Measurements from ENCODE around the gene GIGYF2. TPM values are rescaled to one million over a fixed set of nuclear protein-coding genes. Genes with fewer than 3 reads are reported as not detected.

The GIGYF2 gene
- total and polyA plus RNA-seq, 4 donors: 10.6 to 50.5 (median 26.7) TPM

DNA sequence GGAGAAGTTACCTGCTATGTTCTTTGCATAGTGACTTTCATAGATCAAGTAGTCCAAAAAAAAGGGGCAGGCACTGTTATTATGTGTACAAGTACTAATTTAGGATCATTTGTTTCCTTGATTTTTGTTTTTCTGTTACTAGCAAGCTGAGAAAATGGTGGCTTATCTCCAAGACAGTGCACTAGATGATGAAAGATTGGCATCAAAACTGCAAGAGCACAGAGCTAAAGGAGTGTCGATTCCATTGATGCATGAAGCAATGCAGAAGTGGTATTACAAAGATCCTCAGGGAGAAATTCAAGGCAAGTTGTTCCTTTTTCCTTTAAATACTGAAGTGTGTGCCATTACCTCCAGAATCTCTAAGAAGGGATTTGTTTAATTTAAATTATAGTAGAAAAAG lies 98.8 kb downstream of the GIGYF2 start:
- 93% methylated on average over 1 of the region's 1 CpG for WGBS
- no peaks in the 10 kb centered on the region for H3K9me3 ChIP-seq (ENCODE audit: control insufficient read depth in 4 of 4, low read length in 3 of 4)
- H3K36me3 ChIP-seq (ENCODE audit: control insufficient read depth in 4 of 4, insufficient read depth in 3 of 4, low read depth in 1 of 4, low read length in 3 of 4): peaks cover 2 to 60% (median 38%) of the 10 kb centered on the region in 4 donors

GRCh38 chr2:232798187-232798586 lies 101.1 kb downstream of the GIGYF2 start:
- Histone ChIP-seq H3K27ac (ENCODE audit: low read depth in 1 of 2, low read length in 2 of 2) (no peak overlapping the region), H3K36me3 (ENCODE audit: control insufficient read depth in 4 of 4, insufficient read depth in 3 of 4, low read depth in 1 of 4, low read length in 3 of 4) (peaks cover 7 to 37% (median 22%) of the 10 kb centered on the region in 4 donors), H3K4me1 (ENCODE audit: control insufficient read depth in 4 of 4, insufficient read depth in 4 of 4, low read length in 3 of 4) (peaks cover 0 to 1% (median 0%) of the 10 kb centered on the region in 4 donors), H3K4me3 (ENCODE audit: low read depth in 1 of 3, low read length in 3 of 3) (no peak overlapping the region), H3K9me3 (ENCODE audit: control insufficient read depth in 4 of 4, low read length in 3 of 4) (no peaks in the 10 kb centered on the region), H3K27me3 (ENCODE audit: control insufficient read depth in 4 of 4, insufficient read depth in 4 of 4, low read length in 3 of 4) (no peaks in the 10 kb centered on the region), H3K9ac (ENCODE audit: low read depth in 1 of 2, low read length in 2 of 2) (no peak overlapping the region)
- DNase-seq (ENCODE audit: low spot score): no peak
- TF ChIP-seq, protein P1, sequence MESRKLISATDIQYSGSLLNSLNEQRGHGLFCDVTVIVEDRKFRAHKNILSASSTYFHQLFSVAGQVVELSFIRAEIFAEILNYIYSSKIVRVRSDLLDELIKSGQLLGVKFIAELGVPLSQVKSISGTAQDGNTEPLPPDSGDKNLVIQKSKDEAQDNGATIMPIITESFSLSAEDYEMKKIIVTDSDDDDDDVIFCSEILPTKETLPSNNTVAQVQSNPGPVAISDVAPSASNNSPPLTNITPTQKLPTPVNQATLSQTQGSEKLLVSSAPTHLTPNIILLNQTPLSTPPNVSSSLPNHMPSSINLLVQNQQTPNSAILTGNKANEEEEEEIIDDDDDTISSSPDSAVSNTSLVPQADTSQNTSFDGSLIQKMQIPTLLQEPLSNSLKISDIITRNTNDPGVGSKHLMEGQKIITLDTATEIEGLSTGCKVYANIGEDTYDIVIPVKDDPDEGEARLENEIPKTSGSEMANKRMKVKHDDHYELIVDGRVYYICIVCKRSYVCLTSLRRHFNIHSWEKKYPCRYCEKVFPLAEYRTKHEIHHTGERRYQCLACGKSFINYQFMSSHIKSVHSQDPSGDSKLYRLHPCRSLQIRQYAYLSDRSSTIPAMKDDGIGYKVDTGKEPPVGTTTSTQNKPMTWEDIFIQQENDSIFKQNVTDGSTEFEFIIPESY (IDR thresholded peaks at IDR 0.05): no peak
- TF ChIP-seq MAX (IDR thresholded peaks at IDR 0.05): no peak
- TF ChIP-seq FOXA2 (IDR thresholded peaks at IDR 0.05): no peak
- no peak for TF ChIP-seq REST (IDR thresholded peaks at IDR 0.05)
- no peak for TF ChIP-seq JUND (IDR thresholded peaks at IDR 0.05)
- no peak for TF ChIP-seq HNF4G (IDR thresholded peaks at IDR 0.05)
- TF ChIP-seq HNF4A (conservative IDR thresholded peaks at IDR 0.05): no peak
- no peak for TF ChIP-seq TAF1 (conservative IDR thresholded peaks at IDR 0.05)

More for the DNA sequence above, 98.8 kb downstream of the GIGYF2 start:
- no peak for TF ChIP-seq HNF4G (IDR thresholded peaks at IDR 0.05)
- no peak for TF ChIP-seq RAD21 (IDR thresholded peaks at IDR 0.05)
- no peak for TF ChIP-seq SP1 (IDR thresholded peaks at IDR 0.05)
- no peak for TF ChIP-seq YY1 (IDR thresholded peaks at IDR 0.05)
- TF ChIP-seq, protein P2, sequence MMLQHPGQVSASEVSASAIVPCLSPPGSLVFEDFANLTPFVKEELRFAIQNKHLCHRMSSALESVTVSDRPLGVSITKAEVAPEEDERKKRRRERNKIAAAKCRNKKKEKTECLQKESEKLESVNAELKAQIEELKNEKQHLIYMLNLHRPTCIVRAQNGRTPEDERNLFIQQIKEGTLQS (IDR thresholded peaks at IDR 0.05): no peak
- Histone ChIP-seq H3K9ac (ENCODE audit: low read depth in 1 of 2, low read length in 2 of 2) (no peak overlapping the region), H3K27me3 (ENCODE audit: control insufficient read depth in 4 of 4, insufficient read depth in 4 of 4, low read length in 3 of 4) (no peaks in the 10 kb centered on the region), H3K4me3 (ENCODE audit: low read depth in 1 of 3, low read length in 3 of 3) (no peak overlapping the region), H3K4me1 (ENCODE audit: control insufficient read depth in 4 of 4, insufficient read depth in 4 of 4, low read length in 3 of 4) (peaks cover 0 to 1% (median 0%) of the 10 kb centered on the region in 4 donors), H3K27ac (ENCODE audit: low read depth in 1 of 2, low read length in 2 of 2) (no peak overlapping the region)
- DNase-seq (ENCODE audit: low spot score): no peak

- 62% methylated on average over 2 of the region's 2 CpGs for WGBS
- Histone ChIP-seq H3K4me3 (ENCODE audit: low read depth in 1 of 3, low read length in 3 of 3) (no peak overlapping the region), H3K9ac (ENCODE audit: low read depth in 1 of 2, low read length in 2 of 2) (no peak overlapping the region), H3K36me3 (ENCODE audit: control insufficient read depth in 4 of 4, insufficient read depth in 3 of 4, low read depth in 1 of 4, low read length in 3 of 4) (peaks cover 2 to 22% (median 14%) of the 10 kb centered on the region in 4 donors), H3K9me3 (ENCODE audit: control insufficient read depth in 4 of 4, low read length in 3 of 4) (no peaks in the 10 kb centered on the region), H3K27me3 (ENCODE audit: control insufficient read depth in 4 of 4, insufficient read depth in 4 of 4, low read length in 3 of 4) (no peaks in the 10 kb centered on the region), H3K27ac (ENCODE audit: low read depth in 1 of 2, low read length in 2 of 2) (no peak overlapping the region), H3K4me1 (ENCODE audit: control insufficient read depth in 4 of 4, insufficient read depth in 4 of 4, low read length in 3 of 4) (peaks cover 0 to 1% (median 0%) of the 10 kb centered on the region in 4 donors)
- no peak for DNase-seq (ENCODE audit: low spot score)
- TF ChIP-seq REST (IDR thresholded peaks at IDR 0.05) (no peak), FOXA2 (IDR thresholded peaks at IDR 0.05) (no peak), NR2F2 (IDR thresholded peaks at IDR 0.05) (no peak), JUND (IDR thresholded peaks at IDR 0.05) (no peak), HNF4G (IDR thresholded peaks at IDR 0.05) (no peak), RAD21 (IDR thresholded peaks at IDR 0.05) (no peak), MAX (IDR thresholded peaks at IDR 0.05) (no peak), FOXA1 (IDR thresholded peaks at IDR 0.05) (no peak), RXRA (IDR thresholded peaks at IDR 0.05) (no peak), CTCF (IDR thresholded peaks at IDR 0.05; ENCODE audit: low read depth, low read length, missing input control) (no peak), EGR1 (IDR thresholded peaks at IDR 0.05; ENCODE audit: low read depth in 2 of 2) (no peak)
Observed at GRCh38 chr2:232800166-232800565, 103.0 kb downstream of the GIGYF2 start.
